Limb (tissue), 2 donors: ENCODE data around the gene LHX2.

Source experiments
- DNase-seq, 2 donors: peaks; one replicate each; pipeline ENCODE4 v3.0.0-alpha.2; 2016; ENCODE audit errors: extremely low spot score in 2 of 2

LHX2 gene

GRCh38 chr9:123998970-123999621 is 12.5 kb upstream of the LHX2 start:
- no peak for DNase-seq

GRCh38 chr9:123999661-124000060 is 11.9 kb upstream of the LHX2 start:
- no peak for DNase-seq

- no peak for DNase-seq
Measured at GRCh38 chr9:124000161-124000783, 11.3 kb upstream of the LHX2 start.

- no peak for DNase-seq
Measured at GRCh38 chr9:124000784-124001457, 10.6 kb upstream of the LHX2 start.

- no peak for DNase-seq
Measured at GRCh38 chr9:124001458-124001799, 10.1 kb upstream of the LHX2 start.

- no peak for DNase-seq
Measured at GRCh38 chr9:124001866-124002525, 9.6 kb upstream of the LHX2 start.

- DNase-seq, result no peak
Measured at GRCh38 chr9:124003636-124004349, 7.8 kb upstream of the LHX2 start.

GRCh38 chr9:124004593-124004992 is 7.0 kb upstream of the LHX2 start:
- no peak for DNase-seq

GRCh38 chr9:124005029-124005771 is 6.4 kb upstream of the LHX2 start:
- no peak for DNase-seq

GRCh38 chr9:124006448-124007361 is 4.9 kb upstream of the LHX2 start:
- no peak for DNase-seq

GRCh38 chr9:124007565-124008302 is 3.8 kb upstream of the LHX2 start:
- DNase-seq, result no peak

GRCh38 chr9:124008303-124008693 is 3.3 kb upstream of the LHX2 start:
- no peak for DNase-seq

- no peak for DNase-seq
Measured at GRCh38 chr9:124008694-124009530, 2.7 kb upstream of the LHX2 start.

GRCh38 chr9:124009531-124010217 is 1.9 kb upstream of the LHX2 start:
- DNase-seq, result no peak

- DNase-seq, result no peak
Measured at GRCh38 chr9:124010303-124010664, 1.3 kb upstream of the LHX2 start.

- DNase-seq, result no peak
Measured at GRCh38 chr9:124010665-124011321, 775 bp upstream of the LHX2 start.
